MM.1S (cell line): ENCODE data around the gene VSIG10L2.

Experiments used
- DNase-seq: peaks from one replicate; pipeline ENCODE4 v3.0.0-alpha.2; 2015
- H2AFZ ChIP-seq: fragments of 300-600 bp; sonication (generic); 2 replicates; pipeline ENCODE4 v1.6.0; 2016; ENCODE audit warnings: antibody characterized with exemption, low read length
- H3F3A ChIP-seq: fragments of 300-600 bp; sonication (generic); 2 replicates; pipeline ENCODE4 v1.6.1; 2016; ENCODE audit warnings: mild to moderate bottlenecking, antibody characterized with exemption, low read length, moderate library complexity, mixed read lengths; ENCODE audit not compliant: insufficient read depth
- H3K27ac ChIP-seq: fragments of 300-600 bp; sonication (generic); 2 replicates; pipeline ENCODE4 v1.5.1; 2016; ENCODE audit warnings: mild to moderate bottlenecking, low read length
- H3K27me3 ChIP-seq: fragments of 300-600 bp; sonication (generic); replicated peaks from 2 replicates; pipeline ENCODE4 v1.6.0; 2016; ENCODE audit warnings: low read length; ENCODE audit not compliant: insufficient read depth
- H3K36me3 ChIP-seq: fragments of 300-600 bp; sonication (generic); replicated peaks from 2 replicates; pipeline ENCODE4 v1.6.1; 2016; ENCODE audit warnings: mild to moderate bottlenecking, low read length, mixed read lengths; ENCODE audit not compliant: insufficient read depth
- H3K4me1 ChIP-seq: fragments of 300-600 bp; sonication (generic); 2 replicates; pipeline ENCODE4 v1.6.1; 2016; ENCODE audit warnings: low read length, mixed read lengths
- H3K4me2 ChIP-seq: fragments of 300-600 bp; sonication (generic); 2 replicates; pipeline ENCODE4 v1.6.0; 2016; ENCODE audit warnings: low read depth, low read length
- H3K4me3 ChIP-seq: fragments of 300-600 bp; sonication (generic); 2 replicates; pipeline ENCODE4 v1.5.1; 2016; ENCODE audit warnings: low read length, mixed read lengths
- H3K79me2 ChIP-seq: fragments of 300-600 bp; sonication (generic); 2 replicates; pipeline ENCODE4 v1.6.1; 2016; ENCODE audit warnings: mixed run types, low read length, mixed read lengths
- H3K9ac ChIP-seq: fragments of 300-600 bp; sonication (generic); 2 replicates; pipeline ENCODE4 v1.6.1; 2016; ENCODE audit warnings: low read length, mixed read lengths
- H3K9me2 ChIP-seq: fragments of 300-600 bp; sonication (generic); replicated peaks from 2 replicates; pipeline ENCODE4 v1.6.1; 2016; ENCODE audit warnings: mild to moderate bottlenecking, low read length, mixed read lengths; ENCODE audit not compliant: insufficient read depth
- H3K9me3 ChIP-seq: fragments of 300-600 bp; sonication (generic); replicated peaks from 2 replicates; pipeline ENCODE4 v1.6.1; 2016; ENCODE audit warnings: mild to moderate bottlenecking, low read length, mixed read lengths; ENCODE audit not compliant: insufficient read depth
- H4K20me1 ChIP-seq: fragments of 300-600 bp; sonication (generic); 2 replicates; pipeline ENCODE4 v1.6.1; 2016; ENCODE audit warnings: mild to moderate bottlenecking, low read length, moderate library complexity, mixed read lengths; ENCODE audit not compliant: insufficient read depth
- CTCF ChIP-seq: fragments of 300-600 bp; sonication (generic); IDR thresholded peaks from 2 replicates; pipeline ENCODE4 v1.5.1; 2016; ENCODE audit warnings: antibody characterized with exemption, low read length, mixed read lengths
- EZH2 ChIP-seq: fragments of 300-600 bp; sonication (generic); optimal IDR thresholded peaks from 2 replicates; pipeline ENCODE3; 2017; ENCODE audit warnings: low read depth, mild to moderate bottlenecking, antibody characterized with exemption, low read length, mixed read lengths
- EZH2phosphoT487 ChIP-seq: fragments of 300-600 bp; sonication (generic); IDR thresholded peaks from 2 replicates; pipeline ENCODE4 v1.6.1; 2018; ENCODE audit warnings: antibody characterized with exemption, low read length

The VSIG10L2 gene

GRCh38 chr11:125959511-125959910 lies 13.7 kb downstream of the VSIG10L2 start:
- no peak overlapping the region for H3K9ac ChIP-seq
- H3F3A ChIP-seq = no peaks in the 10 kb centered on the region
- no peaks in the 10 kb centered on the region for H4K20me1 ChIP-seq
- H3K9me2 ChIP-seq = no peaks in the 10 kb centered on the region
- no peak overlapping the region for H3K4me2 ChIP-seq
- H3K79me2 ChIP-seq = no peaks in the 10 kb centered on the region
- H3K4me3 ChIP-seq = no peak overlapping the region
- H3K36me3 ChIP-seq = 0 out of 2 replicates have a peak, but pooled peaks cover 3% of the 10 kb centered on the region
- H2AFZ ChIP-seq = no peak overlapping the region
- no peaks in the 10 kb centered on the region for H3K9me3 ChIP-seq
- no peak for DNase-seq
- H3K4me1 ChIP-seq = no peaks in the 10 kb centered on the region
- no peaks in the 10 kb centered on the region for H3K27me3 ChIP-seq
- no peak overlapping the region for H3K27ac ChIP-seq
- TF ChIP-seq EZH2phosphoT487 (no peak), CTCF (no peak), EZH2 (no peak)

DNA sequence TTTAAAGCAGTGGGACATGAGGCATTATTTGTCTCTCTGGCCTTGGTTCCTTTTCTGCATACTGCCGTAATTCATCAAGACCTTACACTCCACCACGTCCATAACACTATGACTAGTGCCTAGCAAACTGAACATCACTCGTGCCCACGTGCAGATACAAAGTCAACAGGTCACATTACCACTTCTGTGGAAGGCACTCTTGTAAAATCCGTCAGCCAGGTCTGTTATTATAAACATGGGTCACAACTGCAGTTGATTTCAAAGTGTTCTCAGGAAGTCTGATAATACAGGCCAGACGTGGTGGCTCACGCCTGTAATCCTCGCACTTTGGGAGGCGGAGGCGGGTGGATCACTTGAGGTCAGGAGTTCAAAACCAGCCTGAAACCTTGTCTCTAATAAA lies 14.1 kb downstream of the VSIG10L2 start:
- H3K9me3 ChIP-seq = no peaks in the 10 kb centered on the region
- no peaks in the 10 kb centered on the region for H3K79me2 ChIP-seq
- H3K4me2 ChIP-seq = no peak overlapping the region
- 0 out of 2 replicates have a peak, but pooled peaks cover 3% of the 10 kb centered on the region for H3K36me3 ChIP-seq
- TF ChIP-seq EZH2phosphoT487 (no peak), EZH2 (no peak), CTCF (no peak)
- H3K27me3 ChIP-seq = no peaks in the 10 kb centered on the region
- no peaks in the 10 kb centered on the region for H4K20me1 ChIP-seq
- no peak overlapping the region for H2AFZ ChIP-seq
- DNase-seq = no peak
- no peaks in the 10 kb centered on the region for H3K9me2 ChIP-seq
- no peaks in the 10 kb centered on the region for H3F3A ChIP-seq
- no peaks in the 10 kb centered on the region for H3K4me1 ChIP-seq
- H3K27ac ChIP-seq = no peak overlapping the region
- no peak overlapping the region for H3K4me3 ChIP-seq
- H3K9ac ChIP-seq = no peak overlapping the region

DNA sequence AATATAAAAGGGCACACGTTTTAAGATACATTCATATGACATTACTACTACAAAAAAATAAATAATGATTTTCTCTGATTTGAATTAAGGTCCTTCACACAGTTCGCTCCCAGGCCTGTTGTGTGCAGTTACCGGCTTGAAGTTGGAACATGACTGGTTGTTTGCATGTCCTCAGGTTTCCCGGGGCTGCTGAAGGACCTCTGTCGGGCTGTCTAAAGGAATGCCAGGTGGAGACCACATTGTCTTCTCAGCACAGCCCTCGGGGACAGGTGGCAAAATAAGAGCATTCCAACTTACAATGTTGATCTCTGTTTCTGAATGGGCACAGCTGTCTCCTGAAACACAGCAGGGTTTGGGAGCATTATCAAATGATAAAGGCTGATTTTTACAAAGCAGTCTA lies 14.9 kb downstream of the VSIG10L2 start:
- Histone ChIP-seq H3K79me2 (no peaks in the 10 kb centered on the region), H3K4me2 (no peak overlapping the region), H3K9me2 (no peaks in the 10 kb centered on the region), H3K9ac (no peak overlapping the region), H3K4me1 (no peaks in the 10 kb centered on the region), H2AFZ (no peak overlapping the region), H3K9me3 (no peaks in the 10 kb centered on the region), H3K4me3 (no peak overlapping the region), H3K36me3 (0 out of 2 replicates have a peak, but pooled peaks cover 3% of the 10 kb centered on the region), H3F3A (no peaks in the 10 kb centered on the region), H4K20me1 (no peaks in the 10 kb centered on the region), H3K27ac (no peak overlapping the region), H3K27me3 (no peaks in the 10 kb centered on the region)
- DNase-seq = no peak
- TF ChIP-seq EZH2 = no peak
- TF ChIP-seq EZH2phosphoT487 = no peak
- TF ChIP-seq CTCF = no peak
